GM19395 (cell line): Measurements from ENCODE around the gene ARSB.
"Not testable (repeated sequence)": the region's sequence is repeated elsewhere in the genome, so short reads cannot be mapped to it uniquely, and the experiment has no call there.

ENCODE experiments used
- ATAC-seq: cut with Tn5 transposase; IDR thresholded peaks from one replicate; pipeline ENCODE4 v1.9.1; 2021; ENCODE audit warnings: mild to moderate bottlenecking, moderate library complexity; ENCODE audit not compliant: unreplicated experiment

ARSB gene

GRCh38 chr5:78956901-78957300 is 28.2 kb downstream of the ARSB start:
- ATAC-seq = no peak

GRCh38 chr5:78953092-78953800 is 31.9 kb downstream of the ARSB start:
- no peak for ATAC-seq

DNA sequence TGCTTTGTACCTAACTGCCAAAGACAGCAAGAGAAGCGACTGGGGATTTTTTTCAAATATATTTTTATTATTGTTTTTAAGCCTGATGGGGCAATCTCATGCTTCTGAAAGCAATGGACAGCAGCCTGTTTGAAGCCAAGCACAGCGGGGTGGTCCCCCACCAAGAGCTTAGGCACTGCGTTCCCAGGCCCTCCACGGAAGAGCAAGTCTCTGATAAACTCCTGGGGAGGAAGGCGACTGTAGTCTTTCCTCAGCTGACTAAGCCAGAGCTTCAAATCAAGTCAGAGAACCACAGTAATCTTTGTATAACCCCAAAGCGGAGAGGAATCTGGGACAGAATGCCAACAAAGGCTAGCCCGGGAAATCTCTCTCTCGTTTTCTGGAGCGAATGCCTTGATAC is 54.4 kb downstream of the ARSB start:
- no peak for ATAC-seq

- ATAC-seq = no peak
Observed at GRCh38 chr5:78929833-78930232, 55.3 kb downstream of the ARSB start.

DNA sequence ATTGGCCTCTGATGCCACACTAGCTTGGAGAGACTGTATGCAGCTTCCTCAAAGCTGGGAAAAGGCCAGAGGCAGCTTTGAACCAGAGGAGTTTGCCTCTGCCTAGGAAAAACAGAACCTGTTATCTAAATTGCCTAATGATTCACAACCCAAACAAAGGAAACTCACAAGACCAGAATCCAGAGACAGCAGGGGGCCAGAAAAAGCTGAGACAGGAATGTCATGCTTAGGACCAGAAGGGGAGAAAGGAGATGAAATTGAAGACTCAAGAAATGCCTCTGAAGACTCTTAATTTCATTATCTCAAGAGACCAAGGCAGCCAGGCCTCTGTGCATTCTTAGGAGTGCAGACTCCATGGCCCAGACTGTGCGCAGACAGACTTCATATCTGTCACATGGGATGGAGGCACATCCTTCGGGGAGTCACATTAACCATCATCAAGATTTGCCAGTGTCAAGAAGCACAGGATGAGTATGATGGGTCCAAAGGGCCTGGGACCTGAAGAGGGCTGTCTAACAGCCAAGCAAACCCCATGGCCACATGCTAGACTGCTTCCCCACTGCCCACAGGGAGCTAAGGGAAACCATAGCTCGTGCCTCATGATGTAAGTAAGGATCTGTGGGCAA is 57.3 kb downstream of the ARSB start:
- no peak for ATAC-seq

DNA sequence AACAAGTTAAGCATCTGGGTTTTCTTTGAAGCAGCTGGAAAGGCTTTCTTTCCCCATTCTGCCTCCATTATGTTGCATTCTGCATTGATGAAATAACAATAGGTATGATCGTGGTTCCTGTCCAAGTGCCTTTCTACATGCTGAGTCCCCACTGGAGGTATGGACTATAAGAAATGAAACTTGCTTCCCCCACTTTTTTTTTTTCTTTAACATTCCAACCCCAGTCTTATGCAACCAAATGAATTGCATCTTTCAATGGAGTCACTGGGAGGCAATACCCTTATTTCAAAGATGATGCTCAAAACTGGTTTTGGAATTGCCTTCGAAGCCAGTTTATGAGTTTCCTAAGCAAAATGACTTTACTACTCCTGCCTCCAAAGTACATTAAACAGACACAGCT is 58.9 kb downstream of the ARSB start:
- no peak for ATAC-seq

- ATAC-seq = no peak
Observed at GRCh38 chr5:78925129-78925876, 59.8 kb downstream of the ARSB start.

DNA sequence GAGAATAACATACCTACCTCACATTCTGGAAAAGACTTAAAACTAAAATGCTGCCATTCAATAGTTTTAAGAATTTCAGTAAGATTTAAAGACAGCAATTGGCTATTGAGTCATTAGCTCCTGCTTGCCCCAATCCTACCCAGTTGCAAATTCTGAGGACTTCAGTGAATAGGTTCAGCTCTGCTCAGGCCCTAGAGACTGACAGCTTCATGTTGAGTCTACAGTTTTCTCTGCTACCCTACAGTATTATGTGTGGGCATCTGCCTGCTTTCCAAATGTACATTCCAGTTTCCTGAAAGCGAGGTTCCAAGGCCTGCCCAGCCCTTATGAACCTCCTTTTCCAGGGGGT is 61.5 kb downstream of the ARSB start:
- no peak for ATAC-seq

GRCh38 chr5:78922879-78923621 is 62.1 kb downstream of the ARSB start:
- no peak for ATAC-seq

DNA sequence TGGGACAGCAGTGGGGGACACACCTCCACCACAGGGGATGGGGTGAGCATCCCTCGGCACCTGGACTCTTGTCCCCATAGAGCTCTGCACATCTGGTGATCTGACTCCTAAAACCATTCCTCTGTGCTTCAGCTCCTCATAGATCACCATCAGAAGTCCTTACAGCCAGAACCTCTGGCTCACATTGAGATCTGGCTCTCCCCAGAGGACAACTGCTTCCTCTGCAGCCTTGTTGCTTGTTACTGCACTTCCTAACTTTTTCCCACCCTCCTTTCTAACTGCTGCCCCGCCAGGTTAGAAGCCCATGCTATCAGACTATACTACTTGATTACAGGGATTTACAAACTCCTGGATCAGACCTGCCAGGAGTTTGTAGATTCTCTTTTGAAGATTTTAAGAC is 64.5 kb downstream of the ARSB start:
- no peak for ATAC-seq

- ATAC-seq = no peak
Observed at GRCh38 chr5:78919796-78920195, 65.3 kb downstream of the ARSB start.

- no peak for ATAC-seq
Observed at GRCh38 chr5:78916044-78916443, 69.1 kb downstream of the ARSB start.

- ATAC-seq = no peak
Observed at GRCh38 chr5:78915170-78915569, 69.9 kb downstream of the ARSB start.

- no peak for ATAC-seq
Observed at GRCh38 chr5:78912811-78913210, 72.3 kb downstream of the ARSB start.

- ATAC-seq = no peak
Observed at GRCh38 chr5:78912085-78912771, 72.9 kb downstream of the ARSB start.

GRCh38 chr5:78909224-78909983 is 75.7 kb downstream of the ARSB start:
- not testable (repeated sequence) for ATAC-seq

DNA sequence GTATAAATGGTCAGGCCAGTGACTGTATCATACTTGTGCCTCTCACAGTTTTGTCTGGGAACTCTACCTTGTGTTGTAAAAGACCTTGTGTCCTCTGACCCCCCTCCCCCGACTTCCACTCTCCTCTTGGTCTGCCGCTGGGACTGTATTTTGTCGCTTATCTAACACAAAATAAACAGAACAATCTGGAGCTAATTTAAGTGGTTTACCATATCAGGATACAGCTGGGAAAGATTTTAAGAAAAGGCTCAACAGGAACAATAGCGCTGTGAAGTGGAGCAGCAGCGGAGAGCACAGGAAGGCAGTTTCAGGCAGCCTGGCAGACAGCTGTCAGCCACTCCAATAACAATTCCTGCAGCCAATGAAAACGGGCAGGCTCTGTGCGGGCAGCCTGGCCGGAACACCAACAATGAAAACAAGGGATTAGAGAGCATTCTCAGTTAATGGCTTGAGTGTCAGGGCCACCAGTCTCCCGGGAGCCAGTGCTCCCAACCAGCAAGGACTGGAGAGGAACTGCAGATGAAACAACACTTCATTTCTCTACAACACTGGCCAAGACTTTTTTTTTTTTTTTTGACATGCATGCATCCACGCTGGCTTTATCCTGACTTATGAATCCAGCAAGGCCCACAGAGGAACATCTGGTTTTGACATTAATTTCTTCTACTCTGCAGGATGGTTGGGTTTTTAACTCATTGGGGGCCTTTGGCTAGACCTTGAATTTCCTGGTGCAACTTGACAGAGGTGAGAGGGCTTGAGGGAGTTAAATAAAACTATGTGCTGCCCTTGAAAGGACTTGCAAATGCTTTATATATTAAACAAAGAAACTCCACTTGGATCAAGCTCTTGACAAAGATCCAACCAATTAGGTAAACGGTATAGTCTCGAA is 76.7 kb downstream of the ARSB start:
- no peak for ATAC-seq

DNA sequence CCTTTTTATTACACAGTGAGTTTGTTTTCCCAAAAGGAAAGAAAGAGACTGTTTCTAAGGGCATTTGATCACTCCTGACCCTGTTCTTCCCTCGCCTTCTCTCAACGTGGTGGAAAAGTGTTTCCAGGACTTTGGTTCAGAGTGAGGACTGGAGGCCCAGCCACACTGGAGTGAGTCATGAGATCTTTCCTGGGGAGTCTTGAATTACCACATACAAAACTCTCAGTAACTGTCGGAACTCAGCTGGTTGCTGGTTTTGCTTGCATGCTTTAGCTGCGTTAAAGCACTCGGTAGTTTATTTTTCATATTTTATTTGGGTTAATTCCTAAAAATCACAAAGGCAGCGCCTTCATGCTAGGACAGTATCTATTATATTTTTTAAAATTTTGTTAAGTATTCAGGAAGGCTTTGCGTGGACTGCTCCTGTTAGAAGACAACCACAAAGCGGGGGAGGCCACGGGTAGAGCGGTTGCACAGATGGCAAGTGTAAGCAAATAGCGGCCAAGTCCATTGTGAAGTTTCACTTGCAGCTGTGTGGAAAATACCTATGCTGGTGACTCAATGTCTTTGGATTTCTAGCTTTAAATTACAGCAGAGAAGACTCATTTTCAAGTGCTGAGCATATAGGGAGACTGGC is 77.7 kb downstream of the ARSB start:
- ATAC-seq = no peak
